Posterior vena cava (tissue), 2 donors: ENCODE data around the gene KRTAP12-2. TPM values are rescaled to one million over a fixed set of nuclear protein-coding genes. Genes with fewer than 3 reads are reported as not detected.
"Not testable (repeated sequence)": the region's sequence is repeated elsewhere in the genome, so short reads cannot be mapped to it uniquely, and the experiment has no call there.

Experiments used
- DNase-seq: peaks from one replicate; pipeline ENCODE4 v3.0.0-alpha.2; 2020; ENCODE audit warnings: low spot score
- intact Hi-C, 2 donors: fragments of 100-400 bp; cut with DNase I; formaldehyde crosslinking; loops; one replicate each; pipeline versions ENCODE4 v1.14.1 to v1.14.2; 2022 to 2023
- total RNA-seq, 2 donors: library from RNA; stranded (reverse); fragmentation: NEBNext Ultra II Directional; extraction: Animal tissue kit (Norgen Biotek cat#: 25700); gene quantifications; one replicate each; pipeline ENCODE4 v1.2.1, GENCODE V29; 2021
- donor health status: DM: yes; HTN: yes; CAD: no.
- donor health status: DM: yes; HTN: yes; CAD: no.

KRTAP12-2 gene
- total RNA-seq, 2 donors from 2014 or later: 0.48 TPM; not detected in 1

GRCh38 chr21:44657635-44658540 is 8.8 kb downstream of the KRTAP12-2 start, which contains the start of gene KRTAP12-3:
TSS of gene KRTAP12-3 (plus strand) at chr21:44657932. CDS start at chr21:44657980, 48 bp downstream.
- intact Hi-C loops: no loop called here
- DNase-seq: no peak

- intact Hi-C loops: no loop called here
- no peak for DNase-seq
Measured at GRCh38 chr21:44656868-44657267, 9.9 kb downstream of the KRTAP12-2 start.

- intact Hi-C loops: no loop called here
- DNase-seq: no peak
Measured at GRCh38 chr21:44654576-44655175, 12.1 kb downstream of the KRTAP12-2 start, which contains the start of gene KRTAP12-4. TSS of gene KRTAP12-4 (minus strand) at chr21:44654659. CDS start at chr21:44654614, 45 bp downstream.

GRCh38 chr21:44653656-44654575 is 12.8 kb downstream of the KRTAP12-2 start:
- no peak for DNase-seq
- intact Hi-C loops: no loop called here

GRCh38 chr21:44653123-44653522 is 13.6 kb downstream of the KRTAP12-2 start:
- no peak for DNase-seq
- intact Hi-C loops: no loop called here

- no peak for DNase-seq
- intact Hi-C loops: no loop called here
Measured at GRCh38 chr21:44650973-44651675, 15.6 kb downstream of the KRTAP12-2 start.

GRCh38 chr21:44650265-44650972 is 16.3 kb downstream of the KRTAP12-2 start:
- intact Hi-C loops: no loop called here
- DNase-seq: no peak

- intact Hi-C loops: no loop called here
- no peak for DNase-seq
Measured at GRCh38 chr21:44649521-44650100, 17.1 kb downstream of the KRTAP12-2 start.

GRCh38 chr21:44648557-44649311 is 18.0 kb downstream of the KRTAP12-2 start:
- DNase-seq: no peak
- intact Hi-C loops: no loop called here

- intact Hi-C loops: no loop called here
- DNase-seq: no peak
Measured at GRCh38 chr21:44647222-44647552, 19.5 kb downstream of the KRTAP12-2 start.

- DNase-seq, intact Hi-C loops: not testable (repeated sequence)
Measured at GRCh38 chr21:44646366-44647221, 20.1 kb downstream of the KRTAP12-2 start, which contains the start of gene KRTAP10-11. TSS of gene KRTAP10-11 (plus strand) at chr21:44646414. CDS start at chr21:44646459, 45 bp downstream.

GRCh38 chr21:44644878-44645277 is 21.8 kb downstream of the KRTAP12-2 start:
- intact Hi-C loops: no loop called here
- DNase-seq: no peak

GRCh38 chr21:44643741-44644310 is 22.9 kb downstream of the KRTAP12-2 start:
- DNase-seq: no peak
- intact Hi-C loops: no loop called here

GRCh38 chr21:44640761-44641160 is 26.0 kb downstream of the KRTAP12-2 start:
- no peak for DNase-seq
- intact Hi-C loops: no loop called here

- no peak for DNase-seq
Measured at GRCh38 chr21:44639331-44639655, 27.4 kb downstream of the KRTAP12-2 start.

More at GRCh38 chr21:44639331-44639655, 27.4 kb downstream of the KRTAP12-2 start:
- intact Hi-C loops: no loop called here
